Head of caudate nucleus (tissue), 42 donors: ENCODE measurements around the gene YOD1.

Experiments used
- DNase-seq, 42 donors: peaks; one replicate each; pipeline versions ENCODE4 v3.0.0 to v3.0.0-alpha.2; 2020 to 2021; ENCODE audit warnings: mixed read lengths in 7 of 42
- intact Hi-C: fragments of 100-400 bp; cut with DNase I; formaldehyde crosslinking; loops from one replicate; pipeline ENCODE4 v1.15.0; 2022

YOD1 gene

DNA sequence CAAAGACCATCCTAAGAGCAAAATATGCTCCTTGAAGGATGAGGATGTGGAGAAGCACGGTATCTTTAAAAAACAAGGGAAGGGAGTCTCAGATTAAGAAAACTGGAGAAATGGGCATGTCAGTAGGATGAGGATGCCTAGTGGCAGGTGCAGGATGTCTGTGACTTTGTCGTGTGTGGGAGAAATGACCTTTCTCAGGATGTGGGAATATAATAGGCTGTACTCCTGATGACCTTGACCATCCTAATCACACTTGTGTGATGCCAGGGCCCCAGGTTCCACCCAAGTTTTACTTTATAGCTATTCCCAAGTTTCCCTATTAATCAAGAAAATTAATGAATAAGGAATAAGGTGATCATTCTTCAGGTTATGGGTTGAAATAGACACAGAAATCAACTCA is 31.3 kb downstream of the YOD1 start:
- DNase-seq, result no peak
- intact Hi-C loops, result no loop called here

- intact Hi-C loops, result no loop called here
- DNase-seq, result no peak
These were observed 31.8 kb downstream of the YOD1 start for GRCh38 chr1:207019161-207019560.

DNA sequence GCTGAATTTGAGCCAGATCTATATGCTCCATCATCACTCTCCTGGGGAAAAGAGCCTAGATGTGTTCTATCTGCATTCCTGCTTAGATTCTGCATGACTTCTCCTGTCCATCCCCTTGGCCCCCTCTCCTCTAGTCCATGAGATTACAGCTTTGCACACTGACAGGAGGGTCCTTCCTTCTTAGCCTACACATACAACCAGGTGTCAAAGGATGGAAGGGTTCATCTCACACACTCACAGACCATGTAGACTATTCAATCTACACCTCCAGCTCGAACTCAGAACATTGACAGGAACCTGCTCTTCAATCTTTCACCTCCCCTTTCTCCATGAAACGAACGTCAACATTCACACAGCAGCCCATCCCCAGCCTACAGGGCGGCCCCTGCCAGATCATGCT is 32.3 kb downstream of the YOD1 start:
- no peak for DNase-seq
- intact Hi-C loops, result no loop called here

DNA sequence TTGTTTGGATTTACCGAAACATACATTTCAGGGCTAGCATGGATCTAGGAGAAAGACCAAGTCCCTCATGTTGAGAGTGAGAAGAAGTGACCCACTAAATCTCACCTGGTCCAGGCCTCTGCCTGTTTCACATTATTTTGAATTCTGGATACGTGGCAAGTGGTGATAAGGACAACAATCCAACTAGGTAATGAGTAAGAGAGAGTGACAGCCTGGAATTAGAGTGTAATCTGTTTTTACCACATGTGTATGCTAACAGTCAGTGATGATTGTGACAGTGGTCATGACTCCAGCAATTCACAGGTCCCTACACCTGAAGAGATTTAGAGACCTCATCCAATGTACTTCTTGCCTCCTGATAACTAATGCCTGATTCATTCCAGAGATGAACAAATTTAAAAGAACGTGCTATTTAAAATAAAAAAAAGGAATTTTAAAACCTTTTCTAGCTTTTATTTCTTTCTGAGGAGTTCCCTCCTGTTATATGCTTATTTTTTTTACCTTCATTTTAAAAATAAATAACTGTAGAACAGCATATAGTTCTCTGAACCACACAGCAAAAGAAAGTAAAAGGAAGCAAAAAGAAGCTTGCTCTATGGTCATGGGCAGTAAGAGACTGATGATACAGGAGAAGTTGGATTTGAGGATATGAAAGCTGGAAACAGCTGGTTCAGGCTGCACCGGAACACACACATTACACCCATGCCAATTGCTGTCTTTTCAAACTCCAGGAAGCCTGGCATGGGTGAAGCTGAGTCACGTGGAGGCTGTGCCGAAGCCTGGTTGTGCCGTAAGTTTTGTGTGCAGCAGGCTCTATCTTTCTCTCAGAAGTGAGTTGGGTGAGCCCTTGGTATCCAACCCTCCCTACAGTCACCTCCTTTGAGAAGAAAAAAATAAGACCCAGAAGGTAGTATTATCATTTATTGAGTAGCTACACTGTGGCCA is 33.1 kb downstream of the YOD1 start:
- intact Hi-C loops, result no loop called here
- DNase-seq, result peak in 18 of 42 donors; percentile 12 to 55 (median 34)

GRCh38 chr1:207015791-207016190 is 35.2 kb downstream of the YOD1 start:
- intact Hi-C loops, result no loop called here
- no peak for DNase-seq

- intact Hi-C loops, result no loop called here
- DNase-seq, result no peak
These were observed 36.3 kb downstream of the YOD1 start for GRCh38 chr1:207014728-207015127.

- DNase-seq, result no peak
- intact Hi-C loops, result no loop called here
These were observed 37.5 kb downstream of the YOD1 start for GRCh38 chr1:207013321-207014085.

DNA sequence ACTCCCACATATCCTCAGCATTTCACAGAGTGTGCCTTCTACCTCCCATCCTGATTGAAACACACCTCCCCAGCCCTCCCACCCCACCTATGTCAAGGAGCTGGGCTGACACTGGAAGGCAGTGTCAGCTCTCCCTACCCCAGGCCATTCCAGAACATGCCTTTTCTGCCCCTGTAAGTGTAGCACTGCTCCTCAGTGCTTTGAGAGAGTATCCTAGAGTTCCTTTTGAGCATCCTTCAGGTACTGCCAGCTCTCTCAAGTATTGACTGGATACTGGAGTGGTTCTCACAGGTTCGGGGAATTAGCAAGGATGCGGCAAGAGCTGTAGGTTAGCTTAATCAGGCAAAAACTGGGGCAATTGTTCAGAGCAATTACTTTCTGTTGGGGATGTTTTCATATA is 40.3 kb downstream of the YOD1 start:
- intact Hi-C loops, result no loop called here
- DNase-seq, result no peak

GRCh38 chr1:207009945-207010344 is 41.1 kb downstream of the YOD1 start:
- intact Hi-C loops, result no loop called here
- DNase-seq, result no peak

- no peak for DNase-seq
- intact Hi-C loops, result no loop called here
These were observed 41.7 kb downstream of the YOD1 start for GRCh38 chr1:207009182-207009850.

- intact Hi-C loops, result no loop called here
- DNase-seq, result peak in 4 of 42 donors; percentile 10 to 21 (median 15)
These were observed 43.5 kb downstream of the YOD1 start for GRCh38 chr1:207007352-207008033.

- peak in 1 of 42 donors; percentile 26 for DNase-seq
- intact Hi-C loops, result no loop called here
These were observed 44.1 kb downstream of the YOD1 start for GRCh38 chr1:207006914-207007313.

GRCh38 chr1:207006083-207006482 is 44.9 kb downstream of the YOD1 start:
- peak in 1 of 42 donors; percentile 34 for DNase-seq
- intact Hi-C loops, result no loop called here

DNA sequence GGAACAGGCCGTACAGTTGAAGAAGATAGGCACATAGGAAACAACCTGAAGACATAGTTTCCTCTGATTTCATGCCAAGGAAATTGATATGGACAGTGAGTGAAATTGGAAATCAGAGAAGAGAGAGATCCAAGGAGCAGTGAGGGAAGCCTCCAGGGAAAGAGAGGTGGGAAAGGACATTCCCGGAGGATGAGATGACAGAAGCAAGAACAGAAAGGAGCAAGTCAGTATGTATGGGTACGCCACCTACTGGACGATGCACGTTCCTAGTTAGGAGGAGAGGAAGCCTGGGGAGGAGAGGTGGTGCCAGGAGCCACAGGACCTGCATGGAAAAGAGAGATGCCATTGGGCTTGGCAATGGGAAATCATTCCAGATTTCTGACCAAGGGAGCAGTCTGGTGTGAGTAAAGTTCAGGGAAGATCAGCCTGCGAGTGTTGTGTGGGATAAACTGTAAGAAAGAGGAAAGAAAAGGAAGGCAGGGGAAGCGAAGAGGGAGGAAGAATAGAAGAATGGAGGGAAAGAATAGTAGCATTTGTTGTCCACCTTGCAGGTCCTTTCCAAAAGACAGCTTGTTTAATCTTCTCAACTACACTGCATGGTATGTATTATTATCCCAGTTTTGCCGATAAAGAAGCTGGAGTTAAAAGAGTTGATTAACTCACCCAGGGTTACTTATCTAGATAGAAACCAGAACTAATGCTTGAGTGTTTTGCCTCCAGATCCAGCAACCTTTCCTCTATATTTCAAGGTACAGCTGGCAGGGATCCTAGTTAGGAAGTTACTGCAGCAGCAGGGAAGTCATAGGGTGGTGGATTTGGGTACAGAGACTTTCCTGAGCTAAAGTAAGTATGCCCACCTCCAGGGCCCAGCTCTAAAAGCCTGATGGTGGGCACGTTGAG is 45.8 kb downstream of the YOD1 start:
- intact Hi-C loops, result no loop called here
- peak in 35 of 42 donors; percentile 17 to 79 (median 48) for DNase-seq

GRCh38 chr1:207003210-207003609 is 47.8 kb downstream of the YOD1 start:
- intact Hi-C loops, result no loop called here
- DNase-seq, result no peak

DNA sequence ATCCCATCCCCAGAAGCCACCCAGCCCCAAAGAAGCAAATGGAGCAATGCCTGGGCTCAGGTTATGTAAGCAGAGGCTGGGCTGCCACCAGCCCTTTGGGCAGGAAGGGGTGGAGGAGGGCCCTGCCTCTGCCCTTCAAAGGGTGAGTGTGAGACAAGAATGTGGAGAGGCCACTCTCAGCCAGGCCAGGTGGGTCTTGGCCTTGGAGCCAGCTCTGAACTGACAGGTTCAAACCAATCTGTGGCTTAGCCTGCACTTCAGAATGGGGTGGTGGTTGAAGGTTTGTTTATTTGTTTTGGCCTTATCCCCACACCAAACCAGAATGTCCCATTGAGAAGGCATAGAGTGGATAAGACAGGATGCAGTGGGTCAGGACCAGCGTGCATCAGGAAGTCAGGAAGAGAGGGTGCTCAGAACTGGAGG is 48.3 kb downstream of the YOD1 start:
- DNase-seq, result no peak
- intact Hi-C loops, result no loop called here

DNA sequence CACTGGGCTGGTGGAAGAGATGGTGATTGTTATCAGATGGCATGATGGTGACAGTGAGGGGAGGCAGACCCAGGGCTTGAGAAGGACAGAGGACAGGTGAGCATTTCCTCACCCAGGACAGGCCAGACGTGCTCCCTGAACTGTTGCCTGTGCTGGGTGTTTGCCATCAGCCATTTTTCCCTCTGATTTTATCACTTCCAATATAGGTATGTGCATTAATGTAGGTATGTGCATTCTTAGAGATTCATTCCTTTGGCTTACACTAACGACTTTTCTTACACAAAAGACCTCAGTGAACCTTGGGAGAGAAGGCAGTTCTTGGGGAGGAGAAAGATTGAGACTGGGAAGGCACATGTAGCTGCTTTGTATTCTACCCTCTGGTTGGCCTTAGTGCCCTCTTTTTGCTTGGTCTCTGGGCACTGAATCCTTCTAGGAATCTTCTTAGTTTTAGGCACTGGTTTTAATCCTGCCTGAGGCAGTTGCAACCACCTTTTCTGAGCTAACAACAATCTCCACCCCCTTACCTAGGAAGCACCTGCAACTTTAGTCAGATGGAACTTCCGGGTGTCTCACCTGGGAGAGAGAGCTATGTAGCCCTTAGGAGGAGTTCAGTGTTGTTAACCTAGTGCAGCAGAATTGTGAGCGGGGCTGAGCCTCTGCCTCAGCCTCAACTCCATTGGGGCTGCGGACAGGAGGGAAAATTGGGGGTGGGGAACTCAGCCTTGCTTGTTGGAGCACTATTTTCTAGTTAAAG is 49.3 kb downstream of the YOD1 start:
- intact Hi-C loops, result no loop called here
- DNase-seq, result no peak
